Activated CD8-positive, alpha-beta T cell treated with anti-CD3 and anti-CD28 coated beads for 36 hours (primary cell): ENCODE measurements around the gene PLPPR5. TPM values are rescaled to one million over a fixed set of nuclear protein-coding genes. Genes with fewer than 3 reads are reported as not detected.
A peak's percentile ranks its signal among the peaks of the same experiment; 100 is the strongest.

Experiments used
- ATAC-seq: fragments of 200-7000 bp; cut with Tn5 transposase; one replicate; pipeline ENCODE4 v1.10.0; 2021; ENCODE audit warnings: mild to moderate bottlenecking, moderate library complexity
- CTCF ChIA-PET: fragments of 350-600 bp; sonication (Branson Sonifier 250); formaldehyde crosslinking; loops from one replicate; lab custom pipeline; 2021; ENCODE audit warnings: antibody characterized with exemption; lab: Charles Lee
- POLR2A ChIA-PET: fragments of 350-600 bp; sonication (Branson Sonifier 250); formaldehyde crosslinking; loops from one replicate; lab custom pipeline; 2021; ENCODE audit warnings: antibody characterized with exemption; lab: Charles Lee
- DNase-seq: peaks from one replicate; pipeline ENCODE4 v3.0.0-alpha.2; 2020
- H3K27ac Mint-ChIP-seq: one replicate; pipeline ENCODE4 v1.8.0; 2021; ENCODE audit warnings: mild to moderate bottlenecking, mixed read lengths
- H3K27me3 Mint-ChIP-seq: one replicate; pipeline ENCODE4 v1.8.0; 2021; ENCODE audit warnings: mixed read lengths
- H3K36me3 Mint-ChIP-seq: one replicate; pipeline ENCODE4 v1.8.0; 2021; ENCODE audit warnings: low read depth, mixed read lengths
- H3K4me1 Mint-ChIP-seq: one replicate; pipeline ENCODE4 v1.8.0; 2021; ENCODE audit warnings: low read depth, mixed read lengths
- H3K4me3 Mint-ChIP-seq: one replicate; pipeline ENCODE4 v1.8.0; 2021; ENCODE audit warnings: mild to moderate bottlenecking, moderate library complexity, mixed read lengths
- H3K9me3 Mint-ChIP-seq: one replicate; pipeline ENCODE4 v1.8.0; 2021; ENCODE audit warnings: mixed read lengths
- CTCF ChIP-seq: fragments of 200-600 bp; IDR thresholded peaks from one replicate; pipeline ENCODE4 v1.8.0; 2022; ENCODE audit warnings: antibody characterized with exemption, mild to moderate bottlenecking
- intact Hi-C: fragments of 100-400 bp; cut with micrococcal nuclease; formaldehyde crosslinking; loops from one replicate; pipeline ENCODE4 v1.10.0; 2022
- total RNA-seq, 2 experiments: library from RNA; stranded (reverse); gene quantifications; one replicate each; pipeline ENCODE4 v1.2.3, GENCODE V29; 2021

PLPPR5 gene
- total RNA-seq, 2 experiments from 2014 or later: 0.07 TPM

GRCh38 chr1:98874828-98875227, 129.8 kb downstream of the PLPPR5 start:
- no peak for ATAC-seq
- POLR2A ChIA-PET: no interaction called here
- Mint-ChIP-seq H3K4me1 (peaks cover 19% of the 10 kb centered on the region), H3K27ac (no peak overlapping the region), H3K4me3 (no peak overlapping the region), H3K36me3 (peaks cover 32% of the 10 kb centered on the region), H3K9me3 (peaks cover 42% of the 10 kb centered on the region), H3K27me3 (no peaks in the 10 kb centered on the region)
- DNase-seq: no peak
- CTCF ChIA-PET: no interaction called here
- intact Hi-C loops: no loop called here
- TF ChIP-seq CTCF: no peak

GRCh38 chr1:98870959-98871903, 133.4 kb downstream of the PLPPR5 start:
- ChIA-PET CTCF (interaction anchor here (1.0 kb wide), 1 partner anchor 77 kb away, joined by 5 read pairs; no protein-coding TSS in a partner anchor), POLR2A (no interaction called here)
- H3K36me3 Mint-ChIP-seq: peaks cover 30% of the 10 kb centered on the region
- peak; percentile 37 for DNase-seq
- intact Hi-C loops: no loop called here
- H3K9me3 Mint-ChIP-seq: peaks cover 31% of the 10 kb centered on the region
- ATAC-seq: peak; percentile 93
- peaks cover 19% of the 10 kb centered on the region for H3K4me1 Mint-ChIP-seq
- H3K4me3 Mint-ChIP-seq: peak overlapping the region; percentile 64
- no peak for TF ChIP-seq CTCF
- H3K27ac Mint-ChIP-seq: peak overlapping the region; percentile 98
- H3K27me3 Mint-ChIP-seq: no peaks in the 10 kb centered on the region

GRCh38 chr1:98865796-98866195, 138.9 kb downstream of the PLPPR5 start:
- no peak for TF ChIP-seq CTCF
- no peaks in the 10 kb centered on the region for H3K27me3 Mint-ChIP-seq
- CTCF ChIA-PET: no interaction called here
- H3K4me3 Mint-ChIP-seq: no peak overlapping the region
- H3K4me1 Mint-ChIP-seq: peaks cover 4% of the 10 kb centered on the region
- intact Hi-C loops: no loop called here
- DNase-seq (no peak), ATAC-seq (no peak)
- POLR2A ChIA-PET: interaction anchor here (0.6 kb wide), 1 partner anchor 36 kb away, joined by 3 read pairs; no protein-coding TSS in a partner anchor
- H3K27ac Mint-ChIP-seq: no peak overlapping the region
- H3K36me3 Mint-ChIP-seq: peaks cover 7% of the 10 kb centered on the region
- peaks cover 14% of the 10 kb centered on the region for H3K9me3 Mint-ChIP-seq

GRCh38 chr1:98860329-98860728, 144.3 kb downstream of the PLPPR5 start:
- intact Hi-C loops: no loop called here
- TF ChIP-seq CTCF: no peak
- Mint-ChIP-seq H3K4me3 (no peak overlapping the region), H3K27ac (no peak overlapping the region), H3K27me3 (no peaks in the 10 kb centered on the region), H3K9me3 (peaks cover 3% of the 10 kb centered on the region), H3K4me1 (peaks cover 3% of the 10 kb centered on the region), H3K36me3 (no peaks in the 10 kb centered on the region)
- ChIA-PET CTCF (no interaction called here), POLR2A (no interaction called here)
- DNase-seq (no peak), ATAC-seq (no peak)

- Mint-ChIP-seq H3K4me3 (no peak overlapping the region), H3K27ac (no peak overlapping the region), H3K9me3 (no peaks in the 10 kb centered on the region), H3K36me3 (no peaks in the 10 kb centered on the region), H3K27me3 (no peaks in the 10 kb centered on the region), H3K4me1 (peaks cover 14% of the 10 kb centered on the region)
- ATAC-seq (peak; percentile 73), DNase-seq (no peak)
- POLR2A ChIA-PET: no interaction called here
- intact Hi-C loops: no loop called here
- TF ChIP-seq CTCF: no peak
- CTCF ChIA-PET: no interaction called here
Observed at GRCh38 chr1:98854137-98854536, 150.5 kb downstream of the PLPPR5 start.
